Stimulated activated CD4-positive, alpha-beta T cell treated with anti-CD3 and anti-CD28 coated beads, Interleukin-1b, Interleukin-23, amount 100 ng/mL, for 4 hours (primary cell): ENCODE results near the gene ACAA2.

Source experiments
- DNase-seq, 2 donors: peaks; one replicate each; pipeline ENCODE4 v3.0.0-alpha.2; 2020; ENCODE audit warnings: low read depth in 2 of 2

ACAA2 gene

DNA sequence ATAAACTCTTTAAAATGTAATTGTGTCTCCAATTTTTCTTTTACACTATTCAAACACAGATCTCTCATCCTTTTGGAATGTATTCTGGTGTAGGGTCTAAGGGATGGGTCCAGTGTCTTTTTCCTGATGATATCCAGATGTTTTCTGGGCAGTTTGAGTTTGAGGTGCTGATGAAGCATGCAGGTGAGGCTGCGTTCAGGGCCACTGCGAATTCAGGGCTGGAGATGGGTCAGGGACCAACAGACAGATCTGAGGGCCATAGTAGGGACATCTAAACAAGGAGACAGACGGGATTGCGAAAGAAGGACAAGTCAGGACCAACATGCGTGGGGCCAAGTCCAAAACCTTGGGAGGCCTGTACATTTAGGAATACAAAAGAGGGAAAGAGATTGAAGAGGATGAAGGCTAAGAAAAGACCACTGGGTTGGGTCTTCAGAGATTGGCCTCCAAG lies 70.2 kb downstream of the ACAA2 start:
- DNase-seq = no peak

- no peak for DNase-seq
Observed at GRCh38 chr18:49742316-49743116, 70.8 kb downstream of the ACAA2 start.

GRCh38 chr18:49739275-49739674 lies 74.1 kb downstream of the ACAA2 start:
- no peak for DNase-seq

DNA sequence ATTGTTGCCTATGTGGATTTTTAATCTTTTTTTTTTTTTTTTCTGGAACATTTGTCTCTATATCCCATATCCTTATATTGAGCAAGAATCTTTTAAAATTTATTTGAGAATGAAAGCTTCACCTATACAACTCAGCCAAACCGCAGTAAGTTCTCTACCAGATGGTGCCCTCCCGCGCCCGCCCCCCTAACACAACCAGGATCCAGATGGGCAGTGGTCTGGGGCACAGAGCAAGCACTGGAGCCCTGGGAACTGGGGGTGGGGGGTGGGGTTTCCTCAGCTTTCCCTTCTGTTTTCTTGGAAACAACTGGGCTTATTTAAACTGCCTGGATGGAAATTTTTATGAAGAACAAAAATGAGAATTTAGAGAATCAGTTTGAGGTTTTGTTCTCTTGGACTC lies 74.6 kb downstream of the ACAA2 start:
- DNase-seq = no peak

DNA sequence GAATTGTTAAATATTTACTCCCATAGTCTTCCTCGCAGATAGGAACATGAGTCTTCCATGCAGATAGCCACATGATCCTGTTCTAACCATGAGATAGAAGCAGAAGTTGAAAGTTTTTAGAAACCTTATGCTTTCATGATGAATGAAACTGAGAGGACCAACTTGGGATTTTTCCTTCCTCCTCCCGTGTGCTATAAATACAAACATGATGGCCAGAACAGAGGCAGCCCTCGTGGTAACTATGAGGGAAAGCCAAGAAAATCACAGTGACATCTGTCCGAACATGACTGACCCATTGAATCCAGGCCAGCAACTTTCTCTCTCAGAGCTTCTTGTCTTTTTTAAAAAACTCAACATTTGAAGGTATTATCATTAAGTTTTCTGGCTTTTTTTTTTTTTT lies 78.5 kb downstream of the ACAA2 start:
- no peak for DNase-seq

- no peak for DNase-seq
Observed at GRCh38 chr18:49733896-49734585, 79.3 kb downstream of the ACAA2 start.

DNA sequence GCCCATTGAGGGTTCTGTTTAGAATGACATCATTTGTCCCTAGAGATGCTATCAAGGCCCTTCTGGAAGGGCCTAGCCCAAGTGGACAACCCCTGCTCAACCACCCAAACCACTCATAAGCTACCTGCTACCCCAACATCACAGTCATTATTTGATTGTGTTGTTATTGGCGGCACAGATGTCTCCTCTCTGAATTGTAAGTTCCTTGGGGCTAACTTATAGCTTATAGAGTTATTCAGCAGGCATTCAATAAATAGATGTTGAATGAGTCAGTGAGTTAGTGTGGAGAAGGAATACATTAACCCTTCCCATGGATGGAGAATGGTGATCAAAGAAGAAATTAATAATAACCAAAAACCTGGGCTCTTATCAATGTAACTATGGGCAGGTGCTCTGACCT lies 80.0 kb downstream of the ACAA2 start:
- DNase-seq = no peak
